ENCODE measurements around the gene SCN2B.

- TF ChIP-seq, protein P1, sequence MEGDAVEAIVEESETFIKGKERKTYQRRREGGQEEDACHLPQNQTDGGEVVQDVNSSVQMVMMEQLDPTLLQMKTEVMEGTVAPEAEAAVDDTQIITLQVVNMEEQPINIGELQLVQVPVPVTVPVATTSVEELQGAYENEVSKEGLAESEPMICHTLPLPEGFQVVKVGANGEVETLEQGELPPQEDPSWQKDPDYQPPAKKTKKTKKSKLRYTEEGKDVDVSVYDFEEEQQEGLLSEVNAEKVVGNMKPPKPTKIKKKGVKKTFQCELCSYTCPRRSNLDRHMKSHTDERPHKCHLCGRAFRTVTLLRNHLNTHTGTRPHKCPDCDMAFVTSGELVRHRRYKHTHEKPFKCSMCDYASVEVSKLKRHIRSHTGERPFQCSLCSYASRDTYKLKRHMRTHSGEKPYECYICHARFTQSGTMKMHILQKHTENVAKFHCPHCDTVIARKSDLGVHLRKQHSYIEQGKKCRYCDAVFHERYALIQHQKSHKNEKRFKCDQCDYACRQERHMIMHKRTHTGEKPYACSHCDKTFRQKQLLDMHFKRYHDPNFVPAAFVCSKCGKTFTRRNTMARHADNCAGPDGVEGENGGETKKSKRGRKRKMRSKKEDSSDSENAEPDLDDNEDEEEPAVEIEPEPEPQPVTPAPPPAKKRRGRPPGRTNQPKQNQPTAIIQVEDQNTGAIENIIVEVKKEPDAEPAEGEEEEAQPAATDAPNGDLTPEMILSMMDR (conservative IDR thresholded peaks at IDR 0.05; ENCODE audit: low read depth, low read length): no peak
- TF ChIP-seq EZH2 (IDR thresholded peaks at IDR 0.05; ENCODE audit: borderline replicate concordance, low read depth, low read length, poor library complexity, severe bottlenecking): no peak
Observed at GRCh38 chr11:118142081-118142480, 34.4 kb downstream of the SCN2B start.

Data from A673 (cell line).